GM12873 (cell line): ENCODE data around the gene LSM14A.

Experiments used
- CTCF ChIP-seq: IDR thresholded peaks from 2 replicates; pipeline ENCODE4 v1.5.1; 2012; ENCODE audit warnings: low read depth, mild to moderate bottlenecking, moderate library complexity, low read length, control low read depth; ENCODE audit not compliant: insufficient read depth; ENCODE audit errors: missing control alignments

Gene LSM14A

GRCh38 chr19:34149873-34150272, 22.4 kb upstream of the LSM14A start:
- no peak for TF ChIP-seq CTCF

- no peak for TF ChIP-seq CTCF
These were observed 21.7 kb upstream of the LSM14A start for GRCh38 chr19:34150558-34150957.

- no peak for TF ChIP-seq CTCF
These were observed 20.9 kb upstream of the LSM14A start for GRCh38 chr19:34151439-34151838.

GRCh38 chr19:34154401-34154800, 17.9 kb upstream of the LSM14A start:
- no peak for TF ChIP-seq CTCF

GRCh38 chr19:34155686-34156085, 16.6 kb upstream of the LSM14A start:
- no peak for TF ChIP-seq CTCF

GRCh38 chr19:34165295-34165738, 7.0 kb upstream of the LSM14A start:
- TF ChIP-seq CTCF, result no peak

GRCh38 chr19:34171539-34171876, 796 bp upstream of the LSM14A start:
- TF ChIP-seq CTCF, result no peak
